22Rv1 (cell line): Measurements from ENCODE around the gene SQOR.

ENCODE experiments used
- CTCF ChIP-seq: fragments of 450-650 bp; IDR thresholded peaks from 2 replicates; pipeline ENCODE4 v1.5.1; 2017; ENCODE audit warnings: mild to moderate bottlenecking
- ZFX ChIP-seq: fragments of 450-650 bp; IDR thresholded peaks from 2 replicates; pipeline ENCODE4 v1.6.1; 2017; ENCODE audit warnings: antibody characterized with exemption, borderline replicate concordance

- TF ChIP-seq CTCF (no peak), ZFX (no peak)
Observed at GRCh38 chr15:45684533-45684932, 49.7 kb downstream of the SQOR start.
